BJ (cell line): ENCODE results near the gene FAM81A. TPM values are rescaled to one million over a fixed set of nuclear protein-coding genes. Genes with fewer than 3 reads are reported as not detected.
"Not testable (repeated sequence)": the region's sequence is repeated elsewhere in the genome, so short reads cannot be mapped to it uniquely, and the experiment has no call there.

Experiments used
- CTCF ChIA-PET: fragments of 350-600 bp; formaldehyde crosslinking; extraction: SDS; loops from one replicate; lab custom pipeline; 2021; ENCODE audit warnings: antibody characterized with exemption, inconsistent platforms; lab: Yijun Ruan, JAX
- POLR2A ChIA-PET: fragments of 300-600 bp; sonication (Branson Sonifier 250); formaldehyde crosslinking; extraction: SDS; loops from one replicate; lab custom pipeline; 2021; ENCODE audit warnings: antibody characterized with exemption; lab: Charles Lee
- DNase-seq: peaks from one replicate; pipeline ENCODE4 v3.0.0-alpha.2; 2011; ENCODE audit warnings: low read depth
- H3K27me3 ChIP-seq: 2 replicates; pipeline ENCODE4 v1.6.0; 2011; ENCODE audit warnings: low read length; ENCODE audit not compliant: control insufficient read depth, insufficient read depth
- H3K36me3 ChIP-seq: 2 replicates; pipeline ENCODE4 v1.5.1; 2011; ENCODE audit warnings: low read length; ENCODE audit not compliant: control insufficient read depth, insufficient read depth
- H3K4me3 ChIP-seq: 2 replicates; pipeline ENCODE4 v1.5.1; 2011; ENCODE audit warnings: low read depth, mild to moderate bottlenecking, control low read depth, low read length
- polyA plus RNA-seq: library from polyadenylated mRNA; depleted of rRNA; stranded (reverse); fragments of >200 nt; gene quantifications from 2 replicates; pipeline ENCODE4 v1.2.3, GENCODE V29; 2011
- TF ChIP-seq, protein P1 (sequence below): IDR thresholded peaks from 2 replicates; pipeline ENCODE4 v1.5.1; 2011; ENCODE audit warnings: low read depth, mild to moderate bottlenecking, control low read depth, inconsistent platforms, low read length, moderate library complexity; ENCODE audit not compliant: insufficient read depth

Gene FAM81A
- polyA plus RNA-seq, 1 experiment, result not detected

DNA sequence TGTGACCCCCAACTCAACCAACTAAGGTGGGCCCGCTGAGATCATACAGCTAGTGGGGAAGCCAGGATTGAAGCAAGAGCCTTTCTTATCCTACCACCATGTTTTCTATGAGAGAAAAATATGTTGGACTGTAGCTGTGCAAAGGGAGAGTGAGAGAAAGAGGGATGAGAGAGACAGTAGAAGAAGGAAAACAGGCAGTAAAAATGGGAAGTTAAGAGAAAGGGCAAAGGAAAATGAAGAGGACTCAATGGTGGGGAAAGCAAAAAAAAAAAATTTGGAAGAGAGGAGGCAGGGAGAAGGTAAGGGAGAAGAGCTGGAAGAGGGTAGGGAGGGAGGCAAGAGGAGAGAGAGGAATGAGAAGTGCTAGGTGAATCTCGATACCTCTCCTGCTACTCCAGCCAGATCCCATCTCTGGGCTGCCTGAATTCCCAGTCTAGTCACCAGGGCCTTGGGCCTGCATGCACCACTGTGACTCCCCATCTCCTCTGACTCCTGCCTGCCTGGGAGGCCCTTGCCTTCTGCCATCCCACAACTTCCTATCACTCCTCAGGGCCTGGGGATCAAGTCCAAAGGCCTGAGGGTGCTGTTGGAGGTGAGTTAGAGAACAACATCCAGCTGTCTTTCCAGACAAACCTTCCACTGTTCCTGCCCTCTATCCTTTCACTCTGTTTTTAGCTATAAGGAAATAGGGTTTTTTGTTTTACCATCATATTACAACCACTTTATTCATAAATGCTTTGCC, 15.7 kb downstream of the FAM81A start:
- POLR2A ChIA-PET, result no interaction called here
- Histone ChIP-seq H3K4me3 (no peak overlapping the region), H3K36me3 (no peaks in the 10 kb centered on the region), H3K27me3 (peaks cover 4% of the 10 kb centered on the region)
- no peak for DNase-seq
- TF ChIP-seq, protein P1, sequence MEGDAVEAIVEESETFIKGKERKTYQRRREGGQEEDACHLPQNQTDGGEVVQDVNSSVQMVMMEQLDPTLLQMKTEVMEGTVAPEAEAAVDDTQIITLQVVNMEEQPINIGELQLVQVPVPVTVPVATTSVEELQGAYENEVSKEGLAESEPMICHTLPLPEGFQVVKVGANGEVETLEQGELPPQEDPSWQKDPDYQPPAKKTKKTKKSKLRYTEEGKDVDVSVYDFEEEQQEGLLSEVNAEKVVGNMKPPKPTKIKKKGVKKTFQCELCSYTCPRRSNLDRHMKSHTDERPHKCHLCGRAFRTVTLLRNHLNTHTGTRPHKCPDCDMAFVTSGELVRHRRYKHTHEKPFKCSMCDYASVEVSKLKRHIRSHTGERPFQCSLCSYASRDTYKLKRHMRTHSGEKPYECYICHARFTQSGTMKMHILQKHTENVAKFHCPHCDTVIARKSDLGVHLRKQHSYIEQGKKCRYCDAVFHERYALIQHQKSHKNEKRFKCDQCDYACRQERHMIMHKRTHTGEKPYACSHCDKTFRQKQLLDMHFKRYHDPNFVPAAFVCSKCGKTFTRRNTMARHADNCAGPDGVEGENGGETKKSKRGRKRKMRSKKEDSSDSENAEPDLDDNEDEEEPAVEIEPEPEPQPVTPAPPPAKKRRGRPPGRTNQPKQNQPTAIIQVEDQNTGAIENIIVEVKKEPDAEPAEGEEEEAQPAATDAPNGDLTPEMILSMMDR, result no peak
- CTCF ChIA-PET, result interaction anchor here (0.6 kb wide), 1 partner anchor 329 kb away, joined by 3 read pairs; no protein-coding TSS in a partner anchor

- ChIA-PET CTCF (no interaction called here), POLR2A (no interaction called here)
- TF ChIP-seq, protein P1, result no peak
- Histone ChIP-seq H3K4me3 (no peak overlapping the region), H3K36me3 (no peaks in the 10 kb centered on the region), H3K27me3 (peaks cover 7% of the 10 kb centered on the region)
- no peak for DNase-seq
These were observed 18.1 kb downstream of the FAM81A start for GRCh38 chr15:59456114-59456513.

- DNase-seq, result no peak
- H3K36me3 ChIP-seq, result no peaks in the 10 kb centered on the region
- TF ChIP-seq, protein P1, result no peak
- H3K27me3 ChIP-seq, result peaks cover 7% of the 10 kb centered on the region
- ChIA-PET CTCF (no interaction called here), POLR2A (no interaction called here)
- no peak overlapping the region for H3K4me3 ChIP-seq
These were observed 19.1 kb downstream of the FAM81A start for GRCh38 chr15:59457103-59457502.

- DNase-seq, result no peak
- H3K4me3 ChIP-seq, result no peak overlapping the region
- peaks cover 3% of the 10 kb centered on the region for H3K27me3 ChIP-seq
- CTCF ChIA-PET, result interaction anchor here (0.7 to 1.1 kb wide), 2 partner anchors 17 to 94 kb away, joined by 3 read pairs; no protein-coding TSS in a partner anchor
- TF ChIP-seq, protein P1, result no peak
- POLR2A ChIA-PET, result no interaction called here
- H3K36me3 ChIP-seq, result no peaks in the 10 kb centered on the region
These were observed 23.5 kb downstream of the FAM81A start for GRCh38 chr15:59461521-59461920.

DNA sequence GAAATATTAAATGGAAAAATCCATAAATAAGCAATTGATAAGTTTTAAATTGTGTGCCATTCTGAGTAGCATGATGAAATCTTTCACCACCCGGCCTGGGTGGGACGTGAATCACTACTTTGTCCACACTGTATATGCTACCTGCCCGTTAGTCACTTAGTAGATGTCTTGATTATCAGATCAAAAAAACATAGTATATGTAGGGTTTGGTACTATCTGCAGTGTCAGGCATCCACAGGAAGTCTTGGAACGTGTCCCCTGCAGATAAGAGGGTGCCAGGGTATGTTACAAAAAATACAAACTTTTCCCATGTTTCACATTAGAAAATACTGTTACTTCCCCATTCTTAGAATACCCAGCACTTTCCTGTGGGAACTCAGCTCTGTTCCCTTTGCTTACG, 35.2 kb downstream of the FAM81A start:
- TF ChIP-seq, protein P1, result no peak
- ChIA-PET POLR2A (no interaction called here), CTCF (interaction anchor here (1.3 kb wide), 1 partner anchor 9 kb away, joined by 3 read pairs; no protein-coding TSS in a partner anchor)
- no peak for DNase-seq
- no peak overlapping the region for H3K4me3 ChIP-seq
- no peaks in the 10 kb centered on the region; the same call in 1 of the 2 replicates for H3K27me3 ChIP-seq
- H3K36me3 ChIP-seq, result no peaks in the 10 kb centered on the region

- H3K36me3 ChIP-seq, H3K27me3 ChIP-seq, H3K4me3 ChIP-seq, CTCF ChIA-PET, POLR2A ChIA-PET, DNase-seq: not testable (repeated sequence)
These were observed 37.2 kb downstream of the FAM81A start for GRCh38 chr15:59475161-59475560.
